Left cardiac atrium (tissue), 4 donors: ENCODE data around the gene PLXNA4. TPM values are rescaled to one million over a fixed set of nuclear protein-coding genes. Genes with fewer than 3 reads are reported as not detected.

Source experiments
- ATAC-seq, 2 donors: fragments of 200-7000 bp; cut with Tn5 transposase; one replicate each; pipeline ENCODE4 v1.9.1; 2020; ENCODE audit warnings: mild to moderate bottlenecking in 2 of 2, moderate library complexity in 2 of 2
- DNase-seq: peaks from one replicate; pipeline ENCODE4 v3.0.0-alpha.2; 2020
- intact Hi-C, 2 donors: fragments of 100-400 bp; cut with DNase I; formaldehyde crosslinking; loops; one replicate each; pipeline versions ENCODE4 v1.14.1 to v1.15.1; 2022 to 2023
- total RNA-seq, 2 donors: library from RNA; stranded (reverse); fragmentation: NEBNext Ultra II Directional; extraction: Animal tissue kit (Norgen Biotek cat#: 25700); gene quantifications; one replicate each; pipeline ENCODE4 v1.2.1, GENCODE V29; 2021
- donor health status: DM: no; HTN: yes; CAD: no.
- donor health status: DM: no; HTN: yes; CAD: no; lungs with severe emphysema.
- donor health status: DM: yes; HTN: yes; CAD: no.
- donor health status: Dilated cardiomyopathy.

PLXNA4 gene
- total RNA-seq, 2 donors from 2014 or later = 23.3 to 30.1 TPM

- intact Hi-C loops = loop anchor here (2.0 to 5.0 kb wide), 3 partner anchors 248 to 310 kb away; no protein-coding TSS in a partner anchor
- ATAC-seq (no peak), DNase-seq (no peak)
Observed at GRCh38 chr7:132252793-132253100, 323.5 kb downstream of the PLXNA4 start.

- intact Hi-C loops = loop anchor here in 1 of 2 donors (5.0 kb wide), 1 partner anchor 309 kb away; no protein-coding TSS in a partner anchor
- peak; percentile 74 for DNase-seq
- ATAC-seq = peak; percentile 73 to 85
Observed at GRCh38 chr7:132251327-132251659, 325.0 kb downstream of the PLXNA4 start.

- intact Hi-C loops = loop anchor here in 1 of 2 donors (5.0 kb wide), 1 partner anchor 308 kb away; no protein-coding TSS in a partner anchor
- ATAC-seq = no peak
Observed at GRCh38 chr7:132250480-132251326, 325.6 kb downstream of the PLXNA4 start.

GRCh38 chr7:132249256-132249971, 326.9 kb downstream of the PLXNA4 start:
- DNase-seq (no peak), ATAC-seq (peak; percentile 35 to 48)
- intact Hi-C loops = no loop called here

More at GRCh38 chr7:132250480-132251326, 325.6 kb downstream of the PLXNA4 start:
- no peak for DNase-seq

- ATAC-seq (no peak), DNase-seq (no peak)
- intact Hi-C loops = no loop called here
Observed at GRCh38 chr7:132248841-132249240, 327.4 kb downstream of the PLXNA4 start.

- intact Hi-C loops = no loop called here
- ATAC-seq (no peak), DNase-seq (no peak)
Observed at GRCh38 chr7:132247995-132248618, 328.2 kb downstream of the PLXNA4 start.

GRCh38 chr7:132246591-132246990, 329.7 kb downstream of the PLXNA4 start:
- no peak for ATAC-seq
- no peak for DNase-seq
- intact Hi-C loops = no loop called here

GRCh38 chr7:132245539-132245938, 330.7 kb downstream of the PLXNA4 start:
- no peak for ATAC-seq
- no peak for DNase-seq
- intact Hi-C loops = no loop called here

- no peak for ATAC-seq
- intact Hi-C loops = no loop called here
- no peak for DNase-seq
Observed at GRCh38 chr7:132244903-132245480, 331.3 kb downstream of the PLXNA4 start.

- ATAC-seq (no peak), DNase-seq (no peak)
- intact Hi-C loops = no loop called here
Observed at GRCh38 chr7:132243463-132243862, 332.8 kb downstream of the PLXNA4 start.

- no peak for ATAC-seq
- no peak for DNase-seq
- intact Hi-C loops = no loop called here
Observed at GRCh38 chr7:132243051-132243450, 333.2 kb downstream of the PLXNA4 start.

GRCh38 chr7:132242192-132242812, 334.0 kb downstream of the PLXNA4 start:
- ATAC-seq = no peak
- DNase-seq = no peak
- intact Hi-C loops = no loop called here

GRCh38 chr7:132240821-132241422, 335.3 kb downstream of the PLXNA4 start:
- DNase-seq (no peak), ATAC-seq (no peak)
- intact Hi-C loops = no loop called here

GRCh38 chr7:132240262-132240661, 336.0 kb downstream of the PLXNA4 start:
- no peak for ATAC-seq
- intact Hi-C loops = no loop called here
- no peak for DNase-seq

- ATAC-seq (no peak), DNase-seq (no peak)
- intact Hi-C loops = no loop called here
Observed at GRCh38 chr7:132239422-132239994, 336.8 kb downstream of the PLXNA4 start.

GRCh38 chr7:132234711-132235110, 341.6 kb downstream of the PLXNA4 start:
- no peak for DNase-seq
- intact Hi-C loops = no loop called here
- ATAC-seq = peak; percentile 58 to 79

GRCh38 chr7:132232406-132232805, 343.9 kb downstream of the PLXNA4 start:
- no peak for ATAC-seq
- no peak for DNase-seq
- intact Hi-C loops = no loop called here

GRCh38 chr7:132230462-132230861, 345.8 kb downstream of the PLXNA4 start:
- DNase-seq (no peak), ATAC-seq (no peak)
- intact Hi-C loops = no loop called here

GRCh38 chr7:132228240-132228639, 348.0 kb downstream of the PLXNA4 start:
- DNase-seq (no peak), ATAC-seq (no peak)
- intact Hi-C loops = no loop called here
